ENCODE data around the gene RAI1. TPM values are rescaled to one million over a fixed set of nuclear protein-coding genes. Genes with fewer than 3 reads are reported as not detected.

Gene RAI1
- total and polyA plus RNA-seq, 2 of the 13 experiments (the other 11 are each of a cell fraction or from before 2014, with no cell fraction given): 3.4 to 5.2 TPM

DNA sequence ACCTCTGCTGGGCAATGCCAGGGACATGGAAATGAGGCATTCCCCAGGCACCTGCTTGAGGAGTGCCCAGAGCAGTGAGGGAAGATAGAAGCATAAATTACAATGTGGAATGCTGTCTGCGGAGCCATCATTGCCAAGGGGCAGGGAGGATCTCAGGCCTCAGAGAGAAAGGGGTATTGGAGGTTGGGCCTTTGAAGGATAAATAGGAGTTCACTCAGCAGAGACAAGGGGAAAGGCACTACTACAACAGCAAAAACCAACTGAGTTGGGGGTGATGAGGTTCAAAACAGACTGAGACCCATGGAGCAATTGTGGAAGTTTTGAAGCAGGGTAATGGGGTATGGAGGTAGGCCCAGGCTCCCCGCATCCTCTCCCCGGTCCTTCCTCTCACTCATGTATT is 122.7 kb downstream of the RAI1 start:
- Histone ChIP-seq H3K9me3 (ENCODE audit: low read length) (no peaks in the 10 kb centered on the region), H3K79me2 (ENCODE audit: insufficient read depth, low read length) (no peaks in the 10 kb centered on the region), H3K4me3 (replicated peaks in 1 of 3; ENCODE audit: insufficient read depth in 1 of 3, low read depth in 2 of 3, low read length in 3 of 3) (no peak overlapping the region), H3K36me3 (replicated peaks in 1 of 2; ENCODE audit: control insufficient read depth in 1 of 2, insufficient read depth in 2 of 2, low read length in 2 of 2) (peaks cover 10 to 12% of the 10 kb centered on the region in 2 experiments), H3K9ac (ENCODE audit: insufficient read depth, low read depth, low read length) (no peak overlapping the region), H2AFZ (ENCODE audit: low read length) (no peak overlapping the region), H4K20me1 (ENCODE audit: insufficient read depth, low read length) (no peaks in the 10 kb centered on the region), H3K27ac (ENCODE audit: extremely low read length, insufficient read depth, low read length) (no peak overlapping the region), H3K4me2 (ENCODE audit: low read depth, low read length) (no peak overlapping the region), H3K27me3 (ENCODE audit: control insufficient read depth in 1 of 2, insufficient read depth in 2 of 2, low read length in 2 of 2) (no peaks in the 10 kb centered on the region), H3K4me1 (ENCODE audit: insufficient read depth, low read length) (peaks cover 21% of the 10 kb centered on the region)
- 100% methylated on average over 3 of the region's 3 CpGs for WGBS (ENCODE audit: low lambda C conversion rate)
- intact Hi-C loops (cut with micrococcal nuclease; ENCODE audit: unreplicated experiment) (no loop called here), in situ Hi-C loops (cut with HindIII; ENCODE audit: extremely low pct_ligation_motif_present, low pct_unique_long_range_greater_than_20kb) (no loop called here)
- ATAC-seq (no peak), DNase-seq (ENCODE audit: low spot score) (no peak), FAIRE-seq (no peak)
- TF ChIP-seq, protein P1, sequence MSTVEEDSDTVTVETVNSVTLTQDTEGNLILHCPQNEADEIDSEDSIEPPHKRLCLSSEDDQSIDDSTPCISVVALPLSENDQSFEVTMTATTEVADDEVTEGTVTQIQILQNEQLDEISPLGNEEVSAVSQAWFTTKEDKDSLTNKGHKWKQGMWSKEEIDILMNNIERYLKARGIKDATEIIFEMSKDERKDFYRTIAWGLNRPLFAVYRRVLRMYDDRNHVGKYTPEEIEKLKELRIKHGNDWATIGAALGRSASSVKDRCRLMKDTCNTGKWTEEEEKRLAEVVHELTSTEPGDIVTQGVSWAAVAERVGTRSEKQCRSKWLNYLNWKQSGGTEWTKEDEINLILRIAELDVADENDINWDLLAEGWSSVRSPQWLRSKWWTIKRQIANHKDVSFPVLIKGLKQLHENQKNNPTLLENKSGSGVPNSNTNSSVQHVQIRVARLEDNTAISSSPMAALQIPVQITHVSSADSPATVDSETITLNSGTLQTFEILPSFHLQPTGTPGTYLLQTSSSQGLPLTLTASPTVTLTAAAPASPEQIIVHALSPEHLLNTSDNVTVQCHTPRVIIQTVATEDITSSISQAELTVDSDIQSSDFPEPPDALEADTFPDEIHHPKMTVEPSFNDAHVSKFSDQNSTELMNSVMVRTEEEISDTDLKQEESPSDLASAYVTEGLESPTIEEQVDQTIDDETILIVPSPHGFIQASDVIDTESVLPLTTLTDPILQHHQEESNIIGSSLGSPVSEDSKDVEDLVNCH (CRISPR knock-in tag; IDR thresholded peaks at IDR 0.05): no peak
- TF ChIP-seq RBM22 (optimal IDR thresholded peaks at IDR 0.05; ENCODE audit: low read length): peak; percentile 72
- CTCF ChIA-PET (ENCODE audit: low intra/inter-chr PET ratio, low total read pairs): no interaction called here
- TSS peak; percentile 33 for BruUV-seq (replicated peaks)
- POLR2A ChIA-PET: no interaction called here

DNA sequence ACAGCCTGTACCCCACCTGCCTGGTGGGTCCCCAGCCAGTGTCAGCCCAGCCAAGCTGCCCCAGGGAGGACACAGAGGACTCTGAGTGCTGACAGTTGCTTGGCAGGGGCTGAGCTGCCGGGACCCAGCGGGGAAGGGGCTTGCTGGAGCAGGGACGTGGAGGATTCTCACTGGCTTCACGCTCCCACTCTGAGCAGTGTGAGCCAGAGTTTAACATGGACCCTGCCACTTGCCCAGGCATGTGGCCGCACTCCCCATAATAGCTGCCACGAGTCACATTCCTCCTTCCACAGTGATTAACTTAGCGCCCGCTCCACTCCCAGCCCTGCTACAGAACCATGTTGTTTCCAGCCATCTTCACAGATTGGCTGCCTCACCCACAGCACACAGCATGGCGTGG is 124.3 kb downstream of the RAI1 start:
- Histone ChIP-seq H3K36me3 (replicated peaks in 1 of 2; ENCODE audit: control insufficient read depth in 1 of 2, insufficient read depth in 2 of 2, low read length in 2 of 2) (peaks cover 9 to 11% of the 10 kb centered on the region in 2 experiments), H3K4me1 (ENCODE audit: insufficient read depth, low read length) (peaks cover 21% of the 10 kb centered on the region), H3K79me2 (ENCODE audit: insufficient read depth, low read length) (no peaks in the 10 kb centered on the region), H3K9ac (ENCODE audit: insufficient read depth, low read depth, low read length) (no peak overlapping the region), H3K4me2 (ENCODE audit: low read depth, low read length) (no peak overlapping the region), H3K27ac (ENCODE audit: extremely low read length, insufficient read depth, low read length) (peak overlapping the region; percentile 47), H3K4me3 (replicated peaks in 1 of 3; ENCODE audit: insufficient read depth in 1 of 3, low read depth in 2 of 3, low read length in 3 of 3) (no peak overlapping the region), H4K20me1 (ENCODE audit: insufficient read depth, low read length) (no peaks in the 10 kb centered on the region), H3K27me3 (ENCODE audit: control insufficient read depth in 1 of 2, insufficient read depth in 2 of 2, low read length in 2 of 2) (no peaks in the 10 kb centered on the region), H3K9me3 (ENCODE audit: low read length) (no peaks in the 10 kb centered on the region), H2AFZ (ENCODE audit: low read length) (no peak overlapping the region)
- CTCF ChIA-PET (ENCODE audit: low intra/inter-chr PET ratio, low total read pairs): no interaction called here
- DNase-seq (ENCODE audit: low spot score): no peak
- POLR2A ChIA-PET: no interaction called here
- TF ChIP-seq MAFF (IDR thresholded peaks at IDR 0.05; ENCODE audit: low read depth, low read length) (no peak), ZNF841 (CRISPR knock-in tag; IDR thresholded peaks at IDR 0.05; ENCODE audit: borderline replicate concordance) (no peak), AGO2 (optimal IDR thresholded peaks at IDR 0.05; ENCODE audit: low read depth, low read length) (peak; percentile 40)
- TF ChIP-seq, protein P2, sequence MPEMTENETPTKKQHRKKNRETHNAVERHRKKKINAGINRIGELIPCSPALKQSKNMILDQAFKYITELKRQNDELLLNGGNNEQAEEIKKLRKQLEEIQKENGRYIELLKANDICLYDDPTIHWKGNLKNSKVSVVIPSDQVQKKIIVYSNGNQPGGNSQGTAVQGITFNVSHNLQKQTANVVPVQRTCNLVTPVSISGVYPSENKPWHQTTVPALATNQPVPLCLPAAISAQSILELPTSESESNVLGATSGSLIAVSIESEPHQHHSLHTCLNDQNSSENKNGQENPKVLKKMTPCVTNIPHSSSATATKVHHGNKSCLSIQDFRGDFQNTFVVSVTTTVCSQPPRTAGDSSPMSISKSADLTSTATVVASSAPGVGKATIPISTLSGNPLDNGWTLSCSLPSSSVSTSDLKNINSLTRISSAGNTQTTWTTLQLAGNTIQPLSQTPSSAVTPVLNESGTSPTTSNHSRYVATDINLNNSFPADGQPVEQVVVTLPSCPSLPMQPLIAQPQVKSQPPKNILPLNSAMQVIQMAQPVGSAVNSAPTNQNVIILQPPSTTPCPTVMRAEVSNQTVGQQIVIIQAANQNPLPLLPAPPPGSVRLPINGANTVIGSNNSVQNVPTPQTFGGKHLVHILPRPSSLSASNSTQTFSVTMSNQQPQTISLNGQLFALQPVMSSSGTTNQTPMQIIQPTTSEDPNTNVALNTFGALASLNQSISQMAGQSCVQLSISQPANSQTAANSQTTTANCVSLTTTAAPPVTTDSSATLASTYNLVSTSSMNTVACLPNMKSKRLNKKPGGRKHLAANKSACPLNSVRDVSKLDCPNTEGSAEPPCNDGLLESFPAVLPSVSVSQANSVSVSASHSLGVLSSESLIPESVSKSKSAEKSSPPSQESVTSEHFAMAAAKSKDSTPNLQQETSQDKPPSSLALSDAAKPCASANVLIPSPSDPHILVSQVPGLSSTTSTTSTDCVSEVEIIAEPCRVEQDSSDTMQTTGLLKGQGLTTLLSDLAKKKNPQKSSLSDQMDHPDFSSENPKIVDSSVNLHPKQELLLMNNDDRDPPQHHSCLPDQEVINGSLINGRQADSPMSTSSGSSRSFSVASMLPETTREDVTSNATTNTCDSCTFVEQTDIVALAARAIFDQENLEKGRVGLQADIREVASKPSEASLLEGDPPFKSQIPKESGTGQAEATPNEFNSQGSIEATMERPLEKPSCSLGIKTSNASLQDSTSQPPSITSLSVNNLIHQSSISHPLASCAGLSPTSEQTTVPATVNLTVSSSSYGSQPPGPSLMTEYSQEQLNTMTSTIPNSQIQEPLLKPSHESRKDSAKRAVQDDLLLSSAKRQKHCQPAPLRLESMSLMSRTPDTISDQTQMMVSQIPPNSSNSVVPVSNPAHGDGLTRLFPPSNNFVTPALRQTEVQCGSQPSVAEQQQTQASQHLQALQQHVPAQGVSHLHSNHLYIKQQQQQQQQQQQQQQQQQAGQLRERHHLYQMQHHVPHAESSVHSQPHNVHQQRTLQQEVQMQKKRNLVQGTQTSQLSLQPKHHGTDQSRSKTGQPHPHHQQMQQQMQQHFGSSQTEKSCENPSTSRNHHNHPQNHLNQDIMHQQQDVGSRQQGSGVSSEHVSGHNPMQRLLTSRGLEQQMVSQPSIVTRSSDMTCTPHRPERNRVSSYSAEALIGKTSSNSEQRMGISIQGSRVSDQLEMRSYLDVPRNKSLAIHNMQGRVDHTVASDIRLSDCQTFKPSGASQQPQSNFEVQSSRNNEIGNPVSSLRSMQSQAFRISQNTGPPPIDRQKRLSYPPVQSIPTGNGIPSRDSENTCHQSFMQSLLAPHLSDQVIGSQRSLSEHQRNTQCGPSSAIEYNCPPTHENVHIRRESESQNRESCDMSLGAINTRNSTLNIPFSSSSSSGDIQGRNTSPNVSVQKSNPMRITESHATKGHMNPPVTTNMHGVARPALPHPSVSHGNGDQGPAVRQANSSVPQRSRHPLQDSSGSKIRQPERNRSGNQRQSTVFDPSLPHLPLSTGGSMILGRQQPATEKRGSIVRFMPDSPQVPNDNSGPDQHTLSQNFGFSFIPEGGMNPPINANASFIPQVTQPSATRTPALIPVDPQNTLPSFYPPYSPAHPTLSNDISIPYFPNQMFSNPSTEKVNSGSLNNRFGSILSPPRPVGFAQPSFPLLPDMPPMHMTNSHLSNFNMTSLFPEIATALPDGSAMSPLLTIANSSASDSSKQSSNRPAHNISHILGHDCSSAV (CRISPR knock-in tag; IDR thresholded peaks at IDR 0.05; ENCODE audit: borderline replicate concordance): no peak
- no TSS peak for BruUV-seq (replicated peaks)
- FAIRE-seq: no peak
- ATAC-seq: no peak
- WGBS (ENCODE audit: low lambda C conversion rate): 86% methylated on average over 5 of the region's 9 CpGs
- intact Hi-C loops (cut with micrococcal nuclease; ENCODE audit: unreplicated experiment): no loop called here
- in situ Hi-C loops (cut with HindIII; ENCODE audit: extremely low pct_ligation_motif_present, low pct_unique_long_range_greater_than_20kb): no loop called here

All from HepG2 (cell line).